ENCODE results near the gene APIP. TPM values are rescaled to one million over a fixed set of nuclear protein-coding genes. Genes with fewer than 3 reads are reported as not detected.

APIP gene
- total RNA-seq, 4 donors from 2014 or later = 20.7 to 40.4 (median 29.0) TPM

DNA sequence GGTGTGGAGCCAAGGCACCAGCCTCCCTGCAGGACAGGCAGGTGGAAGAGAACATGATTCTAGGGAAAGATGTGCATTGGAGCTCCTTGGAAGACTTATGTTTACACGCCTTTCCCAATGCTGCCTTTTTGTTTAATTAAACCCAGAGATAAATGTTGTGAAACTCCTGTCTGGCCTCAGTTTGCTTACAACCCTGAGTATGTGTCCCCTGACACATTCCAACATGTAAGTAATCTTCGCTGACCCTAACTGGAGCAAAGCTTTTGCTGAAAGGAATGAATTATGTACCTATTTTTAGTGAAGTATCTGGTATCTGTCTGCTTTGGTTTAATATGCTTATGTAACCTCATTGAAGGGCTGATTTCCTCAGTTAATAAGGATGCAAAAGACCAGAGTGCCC lies 56.7 kb downstream of the APIP start:
- Histone ChIP-seq H3K9me3 (no peaks in the 10 kb centered on the region), H3K36me3 (no peaks in the 10 kb centered on the region), H3K4me1 (no peaks in the 10 kb centered on the region), H3K4me3 (no peak overlapping the region), H3K27me3 (no peaks in the 10 kb centered on the region), H3K27ac (no peak overlapping the region)
- intact Hi-C loops (cut with DNase I; ENCODE audit: low total_unique reads) = no loop called here
- TF ChIP-seq, protein P1, sequence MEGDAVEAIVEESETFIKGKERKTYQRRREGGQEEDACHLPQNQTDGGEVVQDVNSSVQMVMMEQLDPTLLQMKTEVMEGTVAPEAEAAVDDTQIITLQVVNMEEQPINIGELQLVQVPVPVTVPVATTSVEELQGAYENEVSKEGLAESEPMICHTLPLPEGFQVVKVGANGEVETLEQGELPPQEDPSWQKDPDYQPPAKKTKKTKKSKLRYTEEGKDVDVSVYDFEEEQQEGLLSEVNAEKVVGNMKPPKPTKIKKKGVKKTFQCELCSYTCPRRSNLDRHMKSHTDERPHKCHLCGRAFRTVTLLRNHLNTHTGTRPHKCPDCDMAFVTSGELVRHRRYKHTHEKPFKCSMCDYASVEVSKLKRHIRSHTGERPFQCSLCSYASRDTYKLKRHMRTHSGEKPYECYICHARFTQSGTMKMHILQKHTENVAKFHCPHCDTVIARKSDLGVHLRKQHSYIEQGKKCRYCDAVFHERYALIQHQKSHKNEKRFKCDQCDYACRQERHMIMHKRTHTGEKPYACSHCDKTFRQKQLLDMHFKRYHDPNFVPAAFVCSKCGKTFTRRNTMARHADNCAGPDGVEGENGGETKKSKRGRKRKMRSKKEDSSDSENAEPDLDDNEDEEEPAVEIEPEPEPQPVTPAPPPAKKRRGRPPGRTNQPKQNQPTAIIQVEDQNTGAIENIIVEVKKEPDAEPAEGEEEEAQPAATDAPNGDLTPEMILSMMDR (IDR thresholded peaks at IDR 0.05) = no peak
- no peak for TF ChIP-seq POLR2A (IDR thresholded peaks at IDR 0.05)
- DNase-seq = no peak

DNA sequence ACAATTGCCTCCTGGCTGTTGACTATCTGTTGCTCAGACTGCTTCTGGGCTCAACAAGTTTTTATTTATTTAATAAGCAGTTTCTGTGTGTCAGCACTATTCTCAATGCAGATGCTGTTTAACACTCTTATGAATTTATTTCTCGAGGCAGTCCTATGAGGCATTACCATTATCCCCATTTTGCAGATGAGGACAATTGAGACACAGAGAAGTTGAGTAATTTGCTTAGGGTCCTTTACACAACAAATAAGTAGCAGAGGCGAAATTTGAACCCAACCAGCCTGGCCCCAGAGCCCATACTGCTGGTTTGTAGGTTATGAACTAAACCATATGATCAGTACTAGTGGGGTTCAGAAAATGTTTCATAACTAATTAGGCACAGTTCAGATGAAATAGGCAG lies 58.7 kb downstream of the APIP start:
- no peak for DNase-seq
- no peaks in the 10 kb centered on the region for H3K27me3 ChIP-seq
- TF ChIP-seq, protein P1 (IDR thresholded peaks at IDR 0.05) = no peak
- no peak for TF ChIP-seq POLR2A (IDR thresholded peaks at IDR 0.05)
- H3K4me1 ChIP-seq = no peaks in the 10 kb centered on the region
- no peaks in the 10 kb centered on the region for H3K9me3 ChIP-seq
- no peak overlapping the region for H3K4me3 ChIP-seq
- no peaks in the 10 kb centered on the region for H3K36me3 ChIP-seq
- no peak overlapping the region for H3K27ac ChIP-seq
- intact Hi-C loops (cut with DNase I; ENCODE audit: low total_unique reads) = no loop called here

DNA sequence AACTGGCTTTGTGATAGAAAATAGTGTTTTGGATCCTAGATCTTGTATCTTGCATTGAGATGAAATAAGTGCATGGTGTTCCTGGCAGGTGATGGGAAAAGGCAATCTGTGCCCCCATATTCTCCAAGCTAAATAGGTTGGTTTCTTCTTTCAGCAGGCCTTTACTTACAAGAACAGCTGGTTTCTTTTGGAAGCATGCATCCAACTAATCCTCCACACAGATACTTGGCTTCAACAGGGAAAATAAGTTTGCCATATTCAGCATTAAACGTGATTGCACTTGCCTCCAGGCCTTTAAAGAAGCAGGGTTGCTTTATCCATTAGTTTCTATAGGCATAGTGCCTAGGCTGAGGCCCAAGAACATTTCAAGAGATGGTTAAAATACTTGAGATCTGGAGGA lies 59.9 kb downstream of the APIP start:
- TF ChIP-seq, protein P1 (IDR thresholded peaks at IDR 0.05) = no peak
- TF ChIP-seq POLR2A (IDR thresholded peaks at IDR 0.05) = no peak
- no peak for DNase-seq
- H3K4me3 ChIP-seq = no peak overlapping the region
- H3K4me1 ChIP-seq = no peaks in the 10 kb centered on the region
- no peak overlapping the region for H3K27ac ChIP-seq
- no peaks in the 10 kb centered on the region for H3K9me3 ChIP-seq
- H3K36me3 ChIP-seq = no peaks in the 10 kb centered on the region
- intact Hi-C loops (cut with DNase I; ENCODE audit: low total_unique reads) = no loop called here
- no peaks in the 10 kb centered on the region for H3K27me3 ChIP-seq

DNA sequence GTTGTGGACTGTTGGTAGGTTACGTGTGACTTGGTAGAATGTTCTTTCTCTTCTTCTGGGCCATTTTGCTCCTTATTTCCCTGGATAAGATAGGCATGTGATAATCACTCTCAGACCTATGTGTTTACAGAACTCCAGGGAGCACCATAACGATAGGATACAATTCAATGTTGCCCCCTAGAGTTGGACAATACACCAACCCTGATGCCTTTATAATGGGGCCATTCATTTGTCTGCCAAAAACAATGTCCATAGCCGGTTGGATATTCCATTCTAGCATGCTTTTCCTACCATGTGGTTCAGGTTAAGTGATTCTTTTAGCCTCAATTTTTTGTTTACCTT lies 60.5 kb downstream of the APIP start:
- H3K9me3 ChIP-seq = no peaks in the 10 kb centered on the region
- TF ChIP-seq POLR2A (IDR thresholded peaks at IDR 0.05) = no peak
- TF ChIP-seq, protein P1 (IDR thresholded peaks at IDR 0.05) = no peak
- no peaks in the 10 kb centered on the region for H3K36me3 ChIP-seq
- H3K4me1 ChIP-seq = no peaks in the 10 kb centered on the region
- H3K27ac ChIP-seq = no peak overlapping the region
- no peak overlapping the region for H3K4me3 ChIP-seq
- no peaks in the 10 kb centered on the region for H3K27me3 ChIP-seq
- intact Hi-C loops (cut with DNase I; ENCODE audit: low total_unique reads) = no loop called here
- DNase-seq = no peak

DNA sequence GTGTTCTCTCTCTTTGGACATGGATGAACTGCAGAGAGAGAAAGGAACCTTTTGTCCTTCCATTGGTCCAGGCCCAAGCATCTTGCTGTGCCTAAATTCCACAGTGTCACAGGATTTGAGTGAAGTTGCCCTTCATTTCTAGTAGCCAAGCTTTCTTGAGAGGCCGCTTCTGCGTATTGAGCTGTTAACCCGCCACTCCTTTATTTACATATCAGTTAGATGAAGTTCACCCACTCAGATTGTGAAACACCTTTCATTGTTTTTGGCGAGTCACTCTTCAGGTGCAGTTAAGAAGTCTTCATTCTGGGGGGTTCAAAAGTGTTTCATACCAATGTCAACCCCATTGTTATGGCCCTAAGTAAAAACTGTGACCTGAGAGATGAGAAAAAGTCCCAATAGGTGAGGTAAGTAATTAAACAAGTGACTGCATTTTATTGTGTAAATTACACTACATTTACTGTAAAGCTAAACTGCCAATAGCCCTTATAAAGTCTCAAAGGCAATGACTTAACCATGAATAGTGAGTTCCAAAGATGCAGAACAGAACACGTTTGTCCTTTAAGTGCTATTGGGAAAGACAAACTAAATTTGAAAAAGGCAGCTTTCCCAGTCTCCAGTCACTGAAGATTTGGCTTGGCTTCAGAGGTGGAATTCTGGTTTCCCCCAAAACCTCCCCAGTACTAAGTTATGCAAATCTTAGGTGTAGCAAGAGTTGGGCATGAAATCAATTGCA lies 61.0 kb downstream of the APIP start:
- intact Hi-C loops (cut with DNase I; ENCODE audit: low total_unique reads) = no loop called here
- H3K27ac ChIP-seq = no peak overlapping the region
- no peaks in the 10 kb centered on the region for H3K9me3 ChIP-seq
- DNase-seq = no peak
- TF ChIP-seq, protein P1 (IDR thresholded peaks at IDR 0.05) = no peak
- TF ChIP-seq POLR2A (IDR thresholded peaks at IDR 0.05) = no peak
- H3K27me3 ChIP-seq = no peaks in the 10 kb centered on the region
- H3K4me3 ChIP-seq = no peak overlapping the region
- no peaks in the 10 kb centered on the region for H3K4me1 ChIP-seq
- no peaks in the 10 kb centered on the region for H3K36me3 ChIP-seq
